GM23248 (cell line): ENCODE measurements around the gene LIMS2.

ENCODE experiments used
- EZH2 ChIP-seq: fragments of 200-600 bp; sonication (generic); IDR thresholded peaks from 2 replicates; pipeline ENCODE4 v1.6.1; 2018; ENCODE audit warnings: antibody characterized with exemption, mild to moderate bottlenecking; ENCODE audit not compliant: insufficient read depth, poor library complexity, severe bottlenecking
- EZH2phosphoT487 ChIP-seq: fragments of 200-600 bp; sonication (generic); IDR thresholded peaks from 2 replicates; pipeline ENCODE4 v1.6.1; 2018; ENCODE audit warnings: antibody characterized with exemption, moderate library complexity, mild to moderate bottlenecking, low read depth; ENCODE audit not compliant: insufficient read depth

DNA sequence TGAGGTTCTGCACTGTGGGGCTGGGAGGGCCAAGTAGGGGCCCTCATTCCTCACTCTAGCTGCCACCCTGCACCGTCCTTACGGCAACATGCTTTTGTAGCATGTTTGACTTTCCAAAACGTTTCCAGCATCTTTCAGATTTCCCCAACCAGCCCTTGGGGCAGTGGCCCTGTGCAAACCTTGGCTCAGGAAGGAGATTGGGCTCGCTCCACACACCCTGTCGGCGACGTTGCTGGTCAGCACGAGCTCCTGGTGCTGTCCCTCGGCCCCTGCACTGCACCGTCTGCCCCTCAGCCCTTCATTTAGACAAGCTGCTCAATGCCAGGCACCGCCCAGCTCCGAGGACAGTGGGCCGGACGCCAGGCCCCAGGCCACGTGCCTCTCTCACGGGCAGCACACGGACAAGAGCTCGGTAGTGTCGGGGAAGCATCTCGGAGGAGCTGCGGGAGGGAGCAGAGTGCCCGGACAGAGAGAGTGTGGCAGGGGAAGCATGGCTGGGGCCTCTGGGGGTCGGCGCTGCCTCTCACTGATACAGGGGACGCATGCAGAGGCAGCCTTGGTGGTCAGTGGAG is 22.5 kb downstream of the LIMS2 start:
- TF ChIP-seq EZH2: no peak
- no peak for TF ChIP-seq EZH2phosphoT487
